ENCODE results near the gene FBXW8.

The FBXW8 gene

DNA sequence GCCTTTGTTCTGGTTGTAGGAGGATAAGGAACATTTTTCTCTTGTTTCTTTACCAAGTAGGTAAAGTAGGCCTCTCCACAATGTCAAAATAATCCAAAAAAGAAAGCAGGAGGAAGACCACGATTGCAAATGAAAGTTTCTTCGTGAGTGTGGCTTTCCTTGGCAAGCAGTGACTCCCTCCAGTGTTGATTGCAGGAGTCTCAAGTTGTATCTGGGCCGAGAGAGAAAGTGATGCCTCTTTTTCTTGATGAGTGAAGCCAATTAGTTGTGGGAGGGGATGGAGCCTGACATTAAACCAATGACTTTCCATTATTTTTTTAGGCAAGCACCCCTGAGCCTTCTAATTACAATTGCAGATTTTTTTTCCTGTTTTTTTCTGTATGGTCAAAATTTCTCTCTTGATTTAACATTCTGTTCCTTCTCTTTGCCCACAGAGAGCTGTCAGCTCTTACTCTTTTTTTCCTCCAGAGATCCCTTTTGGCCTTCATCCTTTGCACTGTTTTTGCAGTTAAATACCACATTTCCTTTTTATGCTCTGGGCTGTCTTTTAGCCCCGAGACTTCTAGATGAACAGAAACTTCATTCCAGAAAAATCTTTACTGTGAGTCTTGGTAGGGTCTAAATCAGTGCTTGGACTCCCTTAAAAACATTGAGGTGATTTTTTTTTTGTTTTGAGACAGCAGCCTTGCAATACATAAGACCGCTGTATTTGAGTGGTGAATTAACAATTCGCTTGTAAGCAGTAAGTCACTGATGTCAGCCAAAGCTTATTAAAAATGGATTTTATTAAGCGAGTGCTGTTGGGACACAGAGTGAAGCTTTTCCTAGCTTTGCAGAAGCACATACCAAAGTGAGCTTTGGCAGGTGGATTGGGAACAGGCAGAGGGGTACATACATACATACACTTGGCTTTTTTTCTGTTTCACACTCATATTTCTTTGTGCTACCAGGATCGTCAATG, 15.8 kb downstream of the FBXW8 start:
- DNase-seq = no peak

DNA sequence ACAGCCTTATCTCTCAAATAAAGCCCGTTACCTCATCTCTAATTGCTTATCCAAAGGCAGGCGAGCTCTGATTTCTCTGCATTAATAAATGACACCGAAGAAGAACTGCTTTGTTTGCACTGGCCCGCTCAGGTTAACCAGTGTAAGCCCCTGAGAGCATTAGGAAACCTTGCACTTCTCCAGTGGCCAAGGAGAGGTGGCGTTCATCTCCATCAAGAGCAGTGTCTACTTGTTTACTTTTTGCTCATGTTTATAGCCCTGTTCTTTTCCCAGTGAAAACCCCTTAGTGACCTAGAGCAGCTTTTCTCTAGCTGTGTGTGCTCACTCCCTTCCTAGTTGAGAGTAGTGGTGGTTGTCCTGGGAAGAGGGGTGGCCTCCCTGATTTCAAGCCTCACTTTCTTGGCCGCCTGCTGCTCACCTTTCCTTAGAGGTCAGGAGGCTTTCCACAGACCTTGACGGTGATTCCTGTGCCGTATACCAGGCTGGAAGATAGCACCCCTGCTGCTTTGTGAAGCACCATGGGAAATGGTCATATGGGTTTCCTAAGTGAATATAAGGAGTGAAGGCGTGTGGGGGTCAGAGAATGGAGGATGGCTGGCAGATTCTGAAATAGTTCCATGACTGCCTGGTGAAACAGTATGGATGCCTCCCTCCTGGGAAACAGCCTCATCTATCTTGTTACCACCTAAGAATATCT, 16.6 kb downstream of the FBXW8 start:
- DNase-seq = no peak

DNA sequence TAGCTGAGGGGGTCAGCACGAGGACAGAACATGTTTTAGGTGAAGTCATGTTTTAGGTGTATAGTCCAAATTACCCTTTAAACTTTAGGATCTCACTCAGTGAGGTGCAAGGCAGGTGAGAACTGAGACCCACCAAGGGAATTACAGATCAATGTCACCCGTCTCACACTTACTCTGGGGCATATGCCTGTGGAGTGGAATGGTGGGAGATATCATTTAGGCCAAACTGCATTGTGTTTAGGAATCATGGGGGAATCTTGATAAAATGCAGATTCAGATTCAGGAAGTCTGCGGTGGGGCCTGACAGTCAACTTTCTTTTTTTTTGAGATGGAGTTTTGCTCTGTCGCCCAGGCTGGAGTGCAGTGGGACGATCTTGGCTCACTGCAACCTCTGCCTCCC, 17.8 kb downstream of the FBXW8 start:
- no peak for DNase-seq

DNA sequence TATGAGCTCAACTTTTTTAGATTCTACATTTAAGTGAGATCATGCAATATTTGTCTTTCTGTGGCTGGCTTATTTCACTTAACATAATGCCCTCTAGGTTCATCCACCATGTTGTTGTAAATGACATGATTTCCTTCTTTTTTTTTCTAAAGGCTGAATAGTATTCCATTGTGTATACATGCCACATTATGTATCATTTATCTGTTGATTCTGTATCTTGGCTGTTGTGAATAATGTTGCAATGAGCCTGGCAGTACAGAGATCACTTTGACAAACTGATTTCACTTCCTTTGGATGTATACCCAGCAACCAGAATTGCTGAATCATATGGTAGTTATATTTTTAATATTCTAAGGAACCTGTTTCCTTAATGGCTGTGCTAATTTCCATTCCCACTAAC, 19.1 kb downstream of the FBXW8 start:
- no peak for DNase-seq

GRCh38 chr12:116931665-116932064, 20.9 kb downstream of the FBXW8 start:
- DNase-seq = no peak

DNA sequence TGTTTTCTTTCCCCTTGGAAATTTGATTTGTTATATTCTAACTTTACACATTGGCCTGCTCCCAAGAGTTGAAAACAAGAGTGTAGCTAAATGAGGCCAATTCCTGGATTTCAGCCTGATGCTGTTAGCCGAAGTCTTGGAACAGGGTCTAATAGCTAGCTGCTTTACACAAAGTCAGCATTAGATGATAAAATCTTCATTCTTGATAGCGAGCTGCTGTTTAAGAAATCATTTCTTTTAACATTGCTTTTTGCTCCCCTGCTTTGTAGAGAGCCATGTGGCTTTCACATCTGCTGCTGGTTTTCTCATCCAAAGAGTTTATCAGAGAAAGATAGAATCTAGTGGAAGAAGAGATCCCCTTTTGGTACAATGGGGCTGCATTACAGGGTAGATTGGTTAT, 22.3 kb downstream of the FBXW8 start:
- no peak for DNase-seq

GRCh38 chr12:116933512-116934246, 22.9 kb downstream of the FBXW8 start:
- DNase-seq = no peak

- DNase-seq = no peak
These were observed 24.4 kb downstream of the FBXW8 start for GRCh38 chr12:116934908-116935705.

DNA sequence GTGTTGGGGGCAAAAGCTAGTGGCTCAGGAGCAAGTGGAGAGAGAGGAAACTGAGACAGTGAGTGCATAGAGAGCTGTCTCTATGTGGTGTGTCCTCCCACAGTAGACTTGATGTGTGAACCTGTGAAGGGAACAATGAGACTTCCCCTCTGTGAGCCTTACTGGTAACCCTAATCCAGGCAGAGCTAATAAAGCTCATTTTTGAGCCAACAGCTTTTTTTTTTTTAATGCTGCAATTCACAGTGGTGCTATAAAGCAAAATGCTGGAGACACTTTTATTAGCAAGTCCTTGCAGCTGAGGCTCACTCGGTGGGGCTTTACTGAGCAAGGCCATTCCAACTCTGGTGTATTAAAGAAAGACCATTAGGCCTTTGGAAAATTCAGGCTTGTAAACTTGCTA, 26.9 kb downstream of the FBXW8 start:
- DNase-seq = no peak

- DNase-seq = no peak
These were observed 29.0 kb downstream of the FBXW8 start for GRCh38 chr12:116939734-116940133.

- no peak for DNase-seq
These were observed 30.4 kb downstream of the FBXW8 start for GRCh38 chr12:116941188-116941587.

DNA sequence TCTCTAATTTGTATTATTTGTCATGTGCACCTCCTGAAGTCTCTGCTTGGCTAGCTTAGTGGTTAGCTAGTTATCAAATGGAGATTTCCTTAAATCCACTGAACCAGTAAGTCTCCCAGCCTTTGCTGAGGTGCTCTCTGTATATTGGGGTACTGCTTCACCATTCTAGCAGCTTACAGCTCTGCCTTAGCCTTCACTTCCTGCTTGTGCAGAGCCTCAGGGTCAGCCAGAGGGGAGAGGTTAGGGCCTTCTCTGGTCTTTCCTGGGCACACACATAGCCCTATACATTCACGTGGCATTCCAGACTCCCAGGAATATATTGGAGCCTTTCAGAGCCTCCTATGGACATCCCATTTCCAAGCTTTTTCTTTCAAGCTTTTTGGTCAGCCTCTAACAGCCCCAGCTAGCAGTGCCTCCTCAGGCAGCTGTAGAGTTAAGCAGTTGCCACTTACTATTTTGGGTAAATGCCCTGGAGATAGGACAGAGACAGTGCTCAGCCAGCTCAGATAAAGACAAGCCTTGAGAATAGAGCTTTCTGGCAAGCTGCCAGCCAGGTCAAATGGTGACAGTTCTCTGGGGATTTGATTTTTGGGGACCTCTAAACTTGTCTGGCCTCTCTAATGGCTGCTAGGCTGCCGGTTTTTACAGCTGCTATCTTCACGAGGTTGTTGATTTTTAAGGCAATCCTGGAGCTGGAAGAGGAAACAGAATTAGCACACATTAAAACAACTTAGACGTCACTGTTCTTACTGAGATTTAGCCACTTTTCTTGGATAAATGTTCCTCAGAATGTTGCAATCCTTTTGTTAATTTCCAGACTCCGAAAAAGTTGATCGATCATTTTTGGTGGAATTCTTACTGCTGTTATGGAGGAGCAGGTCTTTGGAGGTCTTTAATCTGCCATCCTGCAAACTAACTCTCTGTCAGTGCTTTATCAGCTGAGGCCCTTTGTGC, 32.9 kb downstream of the FBXW8 start:
- no peak for DNase-seq

DNA sequence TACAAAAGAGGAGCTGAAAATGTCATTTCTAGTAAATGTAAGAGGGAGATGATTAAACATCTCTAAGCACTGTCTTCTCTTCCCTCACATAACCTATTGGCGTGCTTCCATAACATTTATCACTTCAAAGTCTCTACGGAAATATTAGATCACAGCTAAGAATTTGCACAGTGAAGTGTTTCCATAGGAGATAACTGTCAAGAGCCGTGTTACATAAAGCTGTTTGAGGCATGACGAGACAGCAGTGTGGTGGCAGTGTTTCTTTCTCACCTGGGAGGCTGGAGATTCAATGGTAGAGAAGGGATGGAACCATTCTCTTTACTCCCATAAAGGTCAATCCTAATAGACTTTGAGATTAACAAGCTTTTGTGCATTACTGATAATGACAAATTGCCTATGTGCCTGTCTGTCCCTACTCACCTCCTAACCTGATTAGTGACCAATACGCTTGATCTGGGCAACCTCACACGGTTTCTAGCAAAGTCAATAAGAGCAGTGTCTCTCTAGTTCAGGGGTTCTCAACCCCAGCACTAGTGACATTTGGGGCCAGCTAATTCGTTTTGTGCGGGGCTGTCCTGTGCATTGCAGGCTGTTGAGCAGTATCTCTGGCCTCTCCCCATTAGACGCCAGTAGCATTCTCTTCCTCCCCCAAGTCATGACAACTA, 35.3 kb downstream of the FBXW8 start:
- DNase-seq = no peak

DNA sequence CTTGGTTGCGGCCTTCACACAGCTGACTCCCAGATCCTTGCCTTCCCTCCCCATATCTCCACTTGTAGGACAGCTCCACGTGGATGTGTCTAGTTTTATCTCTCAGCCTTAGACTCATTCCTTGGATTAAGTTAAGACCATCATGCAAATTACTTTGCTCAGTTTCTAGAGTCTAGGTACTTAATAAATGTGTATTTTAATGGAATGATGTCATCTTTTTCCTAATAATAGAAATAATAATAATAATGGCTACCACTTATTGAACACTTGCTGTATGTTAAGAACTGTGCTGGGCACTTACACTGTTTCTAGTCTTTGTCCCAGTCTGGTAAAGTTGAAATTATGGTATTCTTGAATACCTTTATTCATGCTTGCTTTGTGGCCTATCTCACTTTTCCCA, 37.5 kb downstream of the FBXW8 start:
- DNase-seq = no peak

DNA sequence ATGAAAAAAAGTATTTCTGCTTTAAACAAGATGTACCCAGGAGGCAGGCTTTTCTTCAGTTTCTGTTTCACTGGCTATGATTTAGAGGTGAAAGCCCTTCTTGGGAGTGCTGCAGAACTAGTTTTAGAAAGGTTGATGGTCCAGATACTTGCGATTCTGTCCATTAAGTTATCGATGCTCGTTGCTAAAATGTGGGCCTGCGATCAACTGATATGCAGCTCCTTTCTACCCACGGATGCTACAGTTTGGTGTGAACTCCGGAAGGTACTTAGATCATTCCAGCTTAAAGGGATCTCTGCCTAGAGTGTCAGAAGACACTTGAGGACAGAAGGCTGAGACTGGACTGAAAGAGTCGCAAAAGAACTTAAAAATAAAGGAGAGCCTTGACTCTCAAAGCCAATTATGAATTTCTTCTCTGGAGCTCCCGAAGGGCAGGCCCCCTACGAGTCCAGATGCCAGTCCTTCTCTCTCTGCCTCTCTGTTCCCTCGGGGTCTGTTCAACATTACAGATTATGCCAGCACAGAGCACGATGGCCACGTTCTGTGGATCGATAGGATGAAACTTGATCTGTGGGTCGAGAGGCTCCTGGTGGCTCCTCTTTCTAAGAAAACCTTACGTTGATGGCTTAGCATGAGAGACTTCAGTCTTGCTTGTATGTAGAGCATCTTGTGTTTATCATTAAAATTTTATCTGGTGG, 40.0 kb downstream of the FBXW8 start:
- DNase-seq = no peak

- no peak for DNase-seq
These were observed 44.1 kb downstream of the FBXW8 start for GRCh38 chr12:116954710-116955381.

DNA sequence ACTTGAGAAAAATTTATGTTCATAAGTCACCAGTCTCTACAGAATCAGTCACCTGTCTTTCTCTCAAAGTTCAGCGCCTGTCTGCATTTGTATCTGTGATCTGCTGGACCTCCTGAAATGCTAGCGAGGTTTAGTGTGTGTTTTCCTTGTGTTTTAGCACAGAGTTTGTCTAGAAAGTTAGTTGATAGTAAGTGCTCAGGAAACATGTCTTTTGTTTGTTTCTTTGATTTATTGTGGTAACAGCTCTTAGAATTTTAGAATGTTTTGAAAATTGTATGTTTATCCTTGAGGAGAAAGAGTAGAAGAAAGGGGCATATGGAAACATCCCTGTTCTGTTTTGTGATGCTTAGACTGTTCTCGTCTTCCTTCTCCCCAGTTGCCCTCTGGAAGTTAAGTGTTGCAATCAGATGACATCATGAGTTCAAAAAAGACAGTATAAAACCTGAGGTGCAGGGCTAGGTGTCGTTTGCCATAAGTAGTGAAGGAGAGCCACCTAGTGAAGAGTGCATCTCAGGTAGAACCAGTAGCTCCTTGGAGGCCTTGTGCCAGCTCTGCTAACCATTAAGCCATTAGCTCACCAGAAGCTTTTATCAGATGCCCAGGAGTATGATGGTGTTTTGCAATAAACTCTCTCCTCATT, 44.8 kb downstream of the FBXW8 start:
- no peak for DNase-seq

- DNase-seq = no peak
These were observed 47.9 kb downstream of the FBXW8 start for GRCh38 chr12:116958402-116959197.

- DNase-seq = no peak
These were observed 48.4 kb downstream of the FBXW8 start for GRCh38 chr12:116959198-116959460.
